HTERT RPE-1 (cell line): ENCODE data around the gene FAM167B.
"Not testable (repeated sequence)": the region's sequence is repeated elsewhere in the genome, so short reads cannot be mapped to it uniquely, and the experiment has no call there.

Experiments
- in situ Hi-C: fragments of 300-500 bp; cut with MboI; formaldehyde crosslinking; loops from 4 replicates; pipeline ENCODE4 v1.14.3; 2020; ENCODE audit warnings: low sequenced_read_pairs

The FAM167B gene

GRCh38 chr1:32255072-32256071 lies 8.3 kb downstream of the FAM167B start:
- in situ Hi-C loops: no loop called here

- in situ Hi-C loops: no loop called here
Observed at GRCh38 chr1:32256473-32257226, 9.6 kb downstream of the FAM167B start.

GRCh38 chr1:32257227-32257508 lies 10.1 kb downstream of the FAM167B start:
- in situ Hi-C loops: no loop called here

DNA sequence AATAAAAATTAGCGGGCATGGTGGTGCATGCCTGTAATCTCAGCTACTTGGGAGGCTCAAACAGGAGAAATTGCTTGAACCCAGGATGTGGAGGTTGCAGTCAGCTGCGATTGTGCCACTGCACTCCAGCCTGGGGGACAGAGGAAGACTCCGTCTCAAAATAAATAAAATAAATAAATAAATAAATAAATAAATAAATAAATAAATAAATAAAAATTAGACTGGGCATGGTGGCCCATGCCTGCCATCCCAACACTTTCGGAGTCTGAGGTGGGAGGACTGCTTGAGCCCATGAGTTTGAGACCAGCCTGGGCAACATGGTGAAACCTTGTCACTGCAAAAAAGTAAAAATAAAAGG lies 16.2 kb downstream of the FAM167B start:
- in situ Hi-C loops: not testable (repeated sequence)

GRCh38 chr1:32263744-32264143 lies 16.7 kb downstream of the FAM167B start:
- in situ Hi-C loops: no loop called here

DNA sequence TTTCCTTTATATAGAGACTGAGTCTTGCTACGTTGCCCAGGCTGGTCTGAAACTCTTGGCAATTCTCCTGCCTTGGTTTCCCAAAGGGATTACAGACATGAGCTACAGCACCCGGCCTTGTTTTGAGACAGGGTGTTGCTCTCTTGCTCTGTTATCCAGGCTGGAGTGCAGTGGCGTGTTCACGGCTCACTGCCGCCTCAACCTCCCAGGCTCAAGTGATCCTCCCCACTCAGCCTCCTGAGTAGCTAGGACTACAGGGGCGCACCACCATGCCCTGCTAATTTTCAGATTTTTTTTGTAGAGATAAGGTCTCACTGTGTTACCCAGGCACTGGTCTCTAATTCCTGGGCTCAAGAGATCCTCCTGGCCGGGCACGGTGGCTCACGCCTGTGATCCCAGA lies 18.8 kb downstream of the FAM167B start:
- in situ Hi-C loops: no loop called here

- in situ Hi-C loops: no loop called here
Observed at GRCh38 chr1:32266921-32267591, 20.0 kb downstream of the FAM167B start.

GRCh38 chr1:32269744-32270143 lies 22.7 kb downstream of the FAM167B start:
- in situ Hi-C loops: no loop called here

GRCh38 chr1:32272557-32273390 lies 25.8 kb downstream of the FAM167B start:
- in situ Hi-C loops: no loop called here

DNA sequence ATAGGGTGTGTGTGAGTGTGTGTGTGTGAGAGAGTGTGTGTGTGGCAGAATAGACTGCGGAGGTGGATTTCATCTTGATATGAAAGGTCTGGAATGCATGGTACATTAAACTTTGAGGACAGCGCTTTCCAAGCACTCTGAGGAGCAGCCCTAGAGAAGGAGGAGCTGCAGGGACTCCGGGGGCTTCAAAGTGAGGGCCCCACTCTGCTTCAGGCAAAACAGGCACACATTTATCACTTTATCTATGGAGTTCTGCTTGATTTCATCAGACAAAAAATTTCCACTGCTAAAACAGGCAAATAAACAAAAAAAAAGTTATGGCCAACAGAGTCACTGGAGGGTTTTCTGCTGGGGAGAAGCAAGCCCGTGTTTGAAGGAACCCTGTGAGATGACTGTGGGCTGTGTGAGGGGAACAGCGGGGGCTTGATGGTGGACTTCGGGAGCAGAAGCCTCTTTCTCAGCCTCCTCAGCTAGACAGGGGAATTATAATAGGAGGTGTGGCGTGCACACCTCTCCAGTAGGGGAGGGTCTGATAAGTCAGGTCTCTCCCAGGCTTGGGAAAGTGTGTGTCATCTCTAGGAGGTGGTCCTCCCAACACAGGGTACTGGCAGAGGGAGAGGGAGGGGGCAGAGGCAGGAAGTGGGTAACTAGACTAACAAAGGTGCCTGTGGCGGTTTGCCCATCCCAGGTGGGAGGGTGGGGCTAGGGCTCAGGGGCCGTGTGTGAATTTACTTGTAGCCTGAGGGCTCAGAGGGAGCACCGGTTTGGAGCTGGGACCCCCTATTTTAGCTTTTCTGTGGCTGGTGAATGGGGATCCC lies 26.6 kb downstream of the FAM167B start:
- in situ Hi-C loops: no loop called here

- in situ Hi-C loops: no loop called here
Observed at GRCh38 chr1:32274646-32275340, 27.8 kb downstream of the FAM167B start.

- in situ Hi-C loops: no loop called here
Observed at GRCh38 chr1:32275424-32275823, 28.4 kb downstream of the FAM167B start.

GRCh38 chr1:32276032-32276782 lies 29.2 kb downstream of the FAM167B start:
- in situ Hi-C loops: no loop called here

DNA sequence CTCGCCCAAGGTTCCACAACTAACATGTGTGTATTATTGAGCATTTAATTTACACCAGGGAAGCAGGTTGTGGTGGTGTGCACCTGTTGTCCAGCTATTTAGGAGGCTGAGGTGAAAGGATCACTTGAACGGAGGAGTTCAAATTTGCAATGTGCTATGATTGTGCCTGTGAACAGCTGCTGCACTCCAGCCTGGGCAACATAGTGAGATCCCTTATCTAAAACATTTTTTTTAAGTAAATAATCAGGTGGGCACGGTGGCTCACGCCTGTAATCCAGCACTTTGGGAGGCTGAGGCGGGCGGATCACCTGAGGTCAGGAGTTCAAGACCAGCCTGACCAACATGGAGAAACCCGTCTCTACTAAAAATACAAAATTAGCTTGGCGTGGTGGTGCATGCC lies 37.8 kb downstream of the FAM167B start:
- in situ Hi-C loops: not testable (repeated sequence)

DNA sequence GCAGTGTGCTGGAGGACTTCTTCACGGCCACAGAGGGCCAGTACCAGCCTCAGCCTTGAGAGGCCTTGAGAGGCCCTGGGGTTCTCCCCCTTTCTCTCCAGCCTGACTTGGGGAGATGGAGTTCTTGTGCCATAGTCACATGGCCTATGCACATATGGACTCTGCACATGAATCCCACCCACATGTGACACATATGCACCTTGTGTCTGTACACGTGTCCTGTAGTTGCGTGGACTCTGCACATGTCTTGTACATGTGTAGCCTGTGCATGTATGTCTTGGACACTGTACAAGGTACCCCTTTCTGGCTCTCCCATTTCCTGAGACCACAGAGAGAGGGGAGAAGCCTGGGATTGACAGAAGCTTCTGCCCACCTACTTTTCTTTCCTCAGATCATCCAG lies 38.6 kb downstream of the FAM167B start:
- in situ Hi-C loops: no loop called here

GRCh38 chr1:32286763-32287162 lies 39.7 kb downstream of the FAM167B start:
- in situ Hi-C loops: no loop called here

DNA sequence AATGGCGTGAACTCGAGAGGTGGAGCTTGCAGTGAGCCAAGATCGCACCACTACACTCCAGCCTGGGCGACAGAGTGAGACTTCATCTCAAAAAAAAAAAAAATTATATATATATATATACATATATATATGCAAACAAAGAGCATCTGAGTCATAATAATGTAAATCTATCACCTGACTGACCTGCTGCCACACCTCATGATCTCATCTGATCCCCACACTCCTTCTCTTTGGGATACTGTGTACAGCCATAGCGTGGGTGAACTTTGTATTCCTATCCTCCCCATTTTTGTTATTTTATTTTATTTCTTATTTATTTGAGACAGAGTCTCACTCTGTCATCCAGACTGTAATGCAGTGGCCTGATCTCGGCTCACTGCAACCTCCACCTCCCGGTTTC lies 42.2 kb downstream of the FAM167B start:
- in situ Hi-C loops: no loop called here

DNA sequence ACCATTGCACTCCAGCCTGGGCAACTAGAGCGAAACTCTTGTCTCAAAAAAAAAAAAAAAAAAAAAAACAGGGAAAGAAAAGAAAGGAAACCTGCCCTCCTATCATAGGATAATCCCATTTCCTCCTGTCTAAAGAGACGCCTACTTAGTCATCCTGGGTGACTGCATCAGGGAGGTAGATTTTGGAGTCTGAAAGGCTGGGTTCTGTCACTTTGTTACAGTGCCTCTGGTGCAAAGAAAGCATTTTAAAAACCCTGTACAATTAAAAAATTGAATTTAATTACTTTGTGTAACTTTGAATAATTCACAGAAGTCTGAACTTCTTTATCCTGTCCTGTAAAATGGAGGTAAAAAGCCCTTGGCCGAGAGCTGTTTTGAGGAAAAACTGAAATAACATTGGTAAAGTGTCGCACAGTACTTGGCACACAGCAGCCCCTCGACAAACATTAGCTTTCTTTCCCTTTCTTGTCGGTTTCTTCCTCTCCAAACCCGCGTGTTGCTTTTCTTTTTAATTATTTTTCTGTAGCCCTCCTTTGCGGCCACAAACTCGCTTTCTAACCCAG lies 44.2 kb downstream of the FAM167B start:
- in situ Hi-C loops: no loop called here
